ENCODE results near the gene INO80. TPM values are rescaled to one million over a fixed set of nuclear protein-coding genes. Genes with fewer than 3 reads are reported as not detected.

INO80 gene
- total RNA-seq, 4 donors from 2014 or later = 25.5 to 33.0 (median 27.8) TPM

- H3K27me3 ChIP-seq = peaks cover 52 to 58% (median 57%) of the 10 kb centered on the region in 3 donors
- H3K4me1 ChIP-seq = peaks cover 41 to 48% of the 10 kb centered on the region in 2 donors
- DNase-seq (no peak), ATAC-seq (no peak)
- H3K9me3 ChIP-seq = no peaks in the 10 kb centered on the region
- in situ Hi-C loops (cut with MboI; ENCODE audit: low sequenced_read_pairs in 4 of 4) = no loop called here
- peak overlapping the region; percentile 56 to 76 (median 65) for H3K4me3 ChIP-seq
- no peak for TF ChIP-seq POLR2A (IDR thresholded peaks at IDR 0.05)
- TF ChIP-seq CTCF (IDR thresholded peaks at IDR 0.05 in 4 of 5, conservative IDR thresholded peaks at IDR 0.05 in 1 of 5) = no peak
- no peaks in the 10 kb centered on the region for H3K36me3 ChIP-seq
- intact Hi-C loops (cut with DNase I; ENCODE audit: low total_unique reads) = no loop called here
- peak overlapping the region; percentile 37 to 76 (median 72) for H3K27ac ChIP-seq
These were observed 184.6 kb downstream of the INO80 start for GRCh38 chr15:40931300-40932142.

- TF ChIP-seq POLR2A (IDR thresholded peaks at IDR 0.05) (peak in 1 of 2 donors; percentile 22), CTCF (IDR thresholded peaks at IDR 0.05 in 4 of 5, conservative IDR thresholded peaks at IDR 0.05 in 1 of 5) (peak; percentile 29 to 60 (median 56))
- in situ Hi-C loops (cut with MboI; ENCODE audit: low sequenced_read_pairs in 4 of 4) (no loop called here), intact Hi-C loops (cut with DNase I; ENCODE audit: low total_unique reads) (no loop called here)
- Histone ChIP-seq H3K27me3 (peaks cover 60 to 67% (median 65%) of the 10 kb centered on the region in 3 donors), H3K27ac (peak overlapping the region; percentile 54 to 76 (median 72)), H3K36me3 (no peaks in the 10 kb centered on the region), H3K4me3 (peak overlapping the region; percentile 56 to 76 (median 65)), H3K4me1 (peaks cover 42 to 56% of the 10 kb centered on the region in 2 donors), H3K9me3 (no peaks in the 10 kb centered on the region)
- DNase-seq (no peak), ATAC-seq (peak; percentile 27 to 40)
These were observed 185.4 kb downstream of the INO80 start for GRCh38 chr15:40930430-40931299.

- in situ Hi-C loops (cut with MboI; ENCODE audit: low sequenced_read_pairs in 4 of 4) = no loop called here
- intact Hi-C loops (cut with DNase I; ENCODE audit: low total_unique reads) = no loop called here
- H3K27me3 ChIP-seq = peaks cover 60 to 72% (median 69%) of the 10 kb centered on the region in 3 donors
- H3K4me3 ChIP-seq = peak overlapping the region; percentile 56 to 76 (median 65)
- H3K9me3 ChIP-seq = no peaks in the 10 kb centered on the region
- TF ChIP-seq POLR2A (IDR thresholded peaks at IDR 0.05) = no peak
- no peak for TF ChIP-seq CTCF (IDR thresholded peaks at IDR 0.05 in 4 of 5, conservative IDR thresholded peaks at IDR 0.05 in 1 of 5)
- peaks cover 42 to 57% of the 10 kb centered on the region in 2 donors for H3K4me1 ChIP-seq
- peak overlapping the region; percentile 54 to 76 (median 65) for H3K27ac ChIP-seq
- DNase-seq (no peak), ATAC-seq (peak; percentile 34 to 42)
- no peaks in the 10 kb centered on the region for H3K36me3 ChIP-seq
These were observed 186.2 kb downstream of the INO80 start for GRCh38 chr15:40929660-40930429.

Other genes starting within 250 kb of the INO80 start
- not detected for gene RHOV, start 242.0 kb downstream of the INO80 start, total RNA-seq
- 10 to 100 TPM; 18.5 to 26.1 (median 19.3) TPM for gene VPS18, start 221.8 kb downstream of the INO80 start, total RNA-seq
- 10 to 100 TPM in 2 of 4 donors, 1 to 10 TPM in 2; 5.9 to 15.7 (median 8.9) TPM for gene DLL4, start 186.9 kb downstream of the INO80 start, total RNA-seq
- 100 to 1,000 TPM in 3 of 4 donors, 10 to 100 TPM in 1; 93.4 to 320 (median 139) TPM for gene CHAC1, start 162.8 kb downstream of the INO80 start, total RNA-seq
- not detected for gene EXD1, start 114.5 kb upstream of the INO80 start, total RNA-seq
- gene CHP1, start 115.0 kb upstream of the INO80 start, total RNA-seq = 100 to 1,000 TPM; 208 to 293 (median 266) TPM
- 1 to 10 TPM; 1.9 to 7.8 (median 4.0) TPM for gene OIP5, start 216.3 kb upstream of the INO80 start, total RNA-seq
- 1 to 10 TPM; 1.8 to 4.1 (median 2.5) TPM for gene NUSAP1, start 216.6 kb upstream of the INO80 start, total RNA-seq